ENCODE results near the gene CERCAM.

The CERCAM gene, protein sequence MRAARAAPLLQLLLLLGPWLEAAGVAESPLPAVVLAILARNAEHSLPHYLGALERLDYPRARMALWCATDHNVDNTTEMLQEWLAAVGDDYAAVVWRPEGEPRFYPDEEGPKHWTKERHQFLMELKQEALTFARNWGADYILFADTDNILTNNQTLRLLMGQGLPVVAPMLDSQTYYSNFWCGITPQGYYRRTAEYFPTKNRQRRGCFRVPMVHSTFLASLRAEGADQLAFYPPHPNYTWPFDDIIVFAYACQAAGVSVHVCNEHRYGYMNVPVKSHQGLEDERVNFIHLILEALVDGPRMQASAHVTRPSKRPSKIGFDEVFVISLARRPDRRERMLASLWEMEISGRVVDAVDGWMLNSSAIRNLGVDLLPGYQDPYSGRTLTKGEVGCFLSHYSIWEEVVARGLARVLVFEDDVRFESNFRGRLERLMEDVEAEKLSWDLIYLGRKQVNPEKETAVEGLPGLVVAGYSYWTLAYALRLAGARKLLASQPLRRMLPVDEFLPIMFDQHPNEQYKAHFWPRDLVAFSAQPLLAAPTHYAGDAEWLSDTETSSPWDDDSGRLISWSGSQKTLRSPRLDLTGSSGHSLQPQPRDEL

GRCh38 chr9:128420651-128421481, at the start of gene CERCAM:
Gene CERCAM, plus strand, starts transcription at chr9:128420857. Its CDS starts 21 bp downstream, at chr9:128420878.
- CTCF ChIA-PET = interaction anchor here (0.5 to 3.2 kb wide), 17 partner anchors 9 to 214 kb away, joined by 3 to 26 read pairs (median 4); partner anchors contain the start of gene URM1
- H3K27ac ChIP-seq = peak within 1 kb of the TSS; percentile 80
- DNase-seq (ENCODE audit: low spot score) = peak; percentile 79
- POLR2A ChIA-PET (ENCODE audit: low non-redundant PET) = interaction anchor here (0.6 kb wide), 1 partner anchor 145 kb away, joined by 3 read pairs; the partner anchor contains the start of genes GOLGA2 and SWI5
- TF ChIP-seq, protein P1, sequence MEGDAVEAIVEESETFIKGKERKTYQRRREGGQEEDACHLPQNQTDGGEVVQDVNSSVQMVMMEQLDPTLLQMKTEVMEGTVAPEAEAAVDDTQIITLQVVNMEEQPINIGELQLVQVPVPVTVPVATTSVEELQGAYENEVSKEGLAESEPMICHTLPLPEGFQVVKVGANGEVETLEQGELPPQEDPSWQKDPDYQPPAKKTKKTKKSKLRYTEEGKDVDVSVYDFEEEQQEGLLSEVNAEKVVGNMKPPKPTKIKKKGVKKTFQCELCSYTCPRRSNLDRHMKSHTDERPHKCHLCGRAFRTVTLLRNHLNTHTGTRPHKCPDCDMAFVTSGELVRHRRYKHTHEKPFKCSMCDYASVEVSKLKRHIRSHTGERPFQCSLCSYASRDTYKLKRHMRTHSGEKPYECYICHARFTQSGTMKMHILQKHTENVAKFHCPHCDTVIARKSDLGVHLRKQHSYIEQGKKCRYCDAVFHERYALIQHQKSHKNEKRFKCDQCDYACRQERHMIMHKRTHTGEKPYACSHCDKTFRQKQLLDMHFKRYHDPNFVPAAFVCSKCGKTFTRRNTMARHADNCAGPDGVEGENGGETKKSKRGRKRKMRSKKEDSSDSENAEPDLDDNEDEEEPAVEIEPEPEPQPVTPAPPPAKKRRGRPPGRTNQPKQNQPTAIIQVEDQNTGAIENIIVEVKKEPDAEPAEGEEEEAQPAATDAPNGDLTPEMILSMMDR (conservative IDR thresholded peaks at IDR 0.05; ENCODE audit: low read depth) = no peak

GRCh38 chr9:128371630-128372117, 49.0 kb upstream of the CERCAM start:
- POLR2A ChIA-PET (ENCODE audit: low non-redundant PET) = interaction anchor here (0.6 to 1.0 kb wide), 6 partner anchors 25 to 1114 kb away, joined by 3 to 9 read pairs (median 4); no protein-coding TSS in a partner anchor
- TF ChIP-seq, protein P1 (conservative IDR thresholded peaks at IDR 0.05; ENCODE audit: low read depth) = no peak
- peak overlapping the region; percentile 89 for H3K27ac ChIP-seq
- CTCF ChIA-PET = interaction anchor here (0.5 to 1.8 kb wide), 5 partner anchors 10 to 77 kb away, joined by 3 to 15 read pairs (median 3); partner anchors contain the start of gene CERCAM
- DNase-seq (ENCODE audit: low spot score) = no peak

- ChIA-PET POLR2A (ENCODE audit: low non-redundant PET) (interaction anchor here (0.6 to 1.0 kb wide), 2 partner anchors 8 to 264 kb away, joined by 3 to 4 read pairs; no protein-coding TSS in a partner anchor), CTCF (interaction anchor here (0.6 to 1.8 kb wide), 3 partner anchors 31 to 77 kb away, joined by 3 to 4 read pairs (median 3); partner anchors contain the start of gene CERCAM)
- TF ChIP-seq, protein P1 (conservative IDR thresholded peaks at IDR 0.05; ENCODE audit: low read depth) = no peak
- DNase-seq (ENCODE audit: low spot score) = no peak
- no peak overlapping the region for H3K27ac ChIP-seq
Measured at GRCh38 chr9:128372188-128372641, 48.4 kb upstream of the CERCAM start.

- ChIA-PET CTCF (no interaction called here), POLR2A (ENCODE audit: low non-redundant PET) (interaction anchor here (0.6 kb wide), 1 partner anchor 9 kb away, joined by 4 read pairs; no protein-coding TSS in a partner anchor)
- H3K27ac ChIP-seq = no peak overlapping the region
- DNase-seq (ENCODE audit: low spot score) = no peak
- TF ChIP-seq, protein P1 (conservative IDR thresholded peaks at IDR 0.05; ENCODE audit: low read depth) = no peak
Measured at GRCh38 chr9:128372784-128373183, 47.9 kb upstream of the CERCAM start.

- TF ChIP-seq, protein P1 (conservative IDR thresholded peaks at IDR 0.05; ENCODE audit: low read depth) = no peak
Measured at GRCh38 chr9:128374221-128374675, 46.4 kb upstream of the CERCAM start.

More at GRCh38 chr9:128374221-128374675, 46.4 kb upstream of the CERCAM start:
- no peak for DNase-seq (ENCODE audit: low spot score)
- peak overlapping the region; percentile 13; the same call in 1 of the 2 replicates for H3K27ac ChIP-seq
- POLR2A ChIA-PET (ENCODE audit: low non-redundant PET) = no interaction called here
- CTCF ChIA-PET = interaction anchor here (0.6 kb wide), 1 partner anchor 212 kb away, joined by 4 read pairs; no protein-coding TSS in a partner anchor
